H1 (cell line): ENCODE measurements around the gene ZFHX2. TPM values are rescaled to one million over a fixed set of nuclear protein-coding genes. Genes with fewer than 3 reads are reported as not detected.

ENCODE experiments used
- CTCF ChIA-PET: fragments of 300-600 bp; sonication (Branson Sonifier 250); formaldehyde crosslinking; loops from one replicate; lab custom pipeline; 2021; ENCODE audit not compliant: partially characterized antibody; lab: Charles Lee
- POLR2A ChIA-PET: fragments of 300-600 bp; sonication (Branson Sonifier 250); formaldehyde crosslinking; loops from one replicate; lab custom pipeline; 2021; ENCODE audit warnings: inconsistent platforms; ENCODE audit not compliant: partially characterized antibody; lab: Charles Lee
- DNase-seq, 2 experiments: peaks; one replicate each; pipeline versions ENCODE4 v3.0.0 to v3.0.0-alpha.2; 2010 to 2022; ENCODE audit warnings: low spot score in 2 of 2, low read depth in 1 of 2, mixed read lengths in 1 of 2
- FAIRE-seq: peaks from 2 replicates; lab custom pipeline; 2011; peaks lifted over from hg19 to GRCh38; lab: Jason Lieb, UNC
- H2AFZ ChIP-seq: 2 replicates; pipeline ENCODE4 v1.8.1; 2012; ENCODE audit warnings: low read length, inconsistent platforms
- H2AK5ac ChIP-seq: 2 replicates; pipeline ENCODE4 v1.6.1; 2013; ENCODE audit warnings: low read depth, low read length
- H2BK120ac ChIP-seq: replicated peaks from 2 replicates; pipeline ENCODE3; 2013; ENCODE audit warnings: low read depth, low read length, inconsistent platforms
- H2BK12ac ChIP-seq: 2 replicates; pipeline ENCODE4 v1.6.1; 2013; ENCODE audit warnings: low read depth, low read length
- H2BK15ac ChIP-seq: 2 replicates; pipeline ENCODE4 v1.6.1; 2013; ENCODE audit warnings: low read length
- H2BK20ac ChIP-seq: 2 replicates; pipeline ENCODE4 v1.6.1; 2013; ENCODE audit warnings: low read length
- H2BK5ac ChIP-seq: 2 replicates; pipeline ENCODE4 v1.6.1; 2013; ENCODE audit warnings: low read depth, low read length
- H3K14ac ChIP-seq: 2 replicates; pipeline ENCODE4 v1.6.1; 2013; ENCODE audit warnings: inconsistent platforms; ENCODE audit not compliant: insufficient read length
- H3K18ac ChIP-seq: 2 replicates; pipeline ENCODE4 v1.6.1; 2013; ENCODE audit warnings: low read length; ENCODE audit errors: extremely low read depth
- H3K23ac ChIP-seq: 2 replicates; pipeline ENCODE4 v1.6.1; 2013; ENCODE audit warnings: inconsistent platforms; ENCODE audit not compliant: insufficient read length
- H3K23me2 ChIP-seq: 2 replicates; pipeline ENCODE4 v1.6.1; 2013; ENCODE audit warnings: low read depth, low read length
- H3K27ac ChIP-seq: 2 replicates; pipeline ENCODE4 v1.6.1; 2011; ENCODE audit warnings: low read depth, low read length, inconsistent platforms
- H3K27me3 ChIP-seq, 4 experiments: replicated peaks in 1 of 4; 1 replicate in 1 of 4; 2 replicates in 3 of 4; pipeline versions ENCODE4 v1.6.1 to v1.8.1; 2011 to 2013; ENCODE audit warnings: low read length in 3 of 4, mild to moderate bottlenecking in 3 of 4, inconsistent platforms in 2 of 4, mixed read lengths in 2 of 4, moderate library complexity in 1 of 4; ENCODE audit not compliant: control insufficient read depth in 3 of 4, insufficient read depth in 3 of 4; ENCODE audit errors: extremely low read depth in 1 of 4
- H3K36me3 ChIP-seq, 4 experiments: 2 replicates each; pipeline versions ENCODE4 v1.6.1 to v1.8.1; 2011 to 2013; ENCODE audit warnings: mild to moderate bottlenecking in 4 of 4, low read length in 3 of 4, moderate library complexity in 2 of 4, control low read depth in 1 of 4, inconsistent platforms in 1 of 4; ENCODE audit not compliant: insufficient read depth in 4 of 4, control insufficient read depth in 2 of 4
- H3K4ac ChIP-seq: replicated peaks from 2 replicates; pipeline ENCODE3; 2013; ENCODE audit warnings: low read length, low read depth, mixed read lengths, inconsistent platforms; ENCODE audit not compliant: insufficient read length
- H3K4me1 ChIP-seq, 4 experiments: replicated peaks in 1 of 4; 1 replicate in 1 of 4; 2 replicates in 3 of 4; pipeline versions ENCODE4 v1.6.1 to v1.8.1; 2011 to 2013; ENCODE audit warnings: low read length in 3 of 4, inconsistent platforms in 2 of 4, mixed read lengths in 1 of 4; ENCODE audit not compliant: insufficient read depth in 4 of 4, control insufficient read depth in 3 of 4
- H3K4me2 ChIP-seq, 2 experiments: 2 replicates each; pipeline versions ENCODE4 v1.6.1 to v1.8.1; 2011 to 2013; ENCODE audit warnings: low read depth in 2 of 2, low read length in 2 of 2, control low read depth in 1 of 2, inconsistent platforms in 1 of 2, mild to moderate bottlenecking in 1 of 2; ENCODE audit not compliant: insufficient read depth in 1 of 2
- H3K4me3 ChIP-seq, 4 experiments: fragments of 200-600, 300-600 bp in 1 of 4; sonication (generic), shearing (Covaris generic), sonication (Bioruptor Twin) in 1 of 4; 2 replicates each; pipeline versions ENCODE4 v1.5.1 to v1.8.1; 2011 to 2016; ENCODE audit warnings: low read length in 4 of 4, low read depth in 3 of 4, control low read depth in 2 of 4, inconsistent platforms in 2 of 4, mild to moderate bottlenecking in 2 of 4, mixed read lengths in 1 of 4, moderate library complexity in 1 of 4; ENCODE audit not compliant: insufficient read depth in 2 of 4; ENCODE audit errors: extremely low read depth in 1 of 4
- H3K56ac ChIP-seq: replicated peaks from 2 replicates; pipeline ENCODE3; 2013; ENCODE audit warnings: low read depth, mild to moderate bottlenecking, mixed read lengths, low read length, inconsistent platforms; ENCODE audit not compliant: insufficient read length
- H3K79me1 ChIP-seq: 2 replicates; pipeline ENCODE4 v1.6.1; 2013; ENCODE audit warnings: low read depth, low read length, control low read depth
- H3K79me2 ChIP-seq, 2 experiments: 2 replicates each; pipeline versions ENCODE4 v1.6.1 to v1.8.1; 2012 to 2013; ENCODE audit warnings: low read length in 2 of 2, mild to moderate bottlenecking in 2 of 2, inconsistent platforms in 1 of 2; ENCODE audit not compliant: insufficient read depth in 2 of 2, control insufficient read depth in 1 of 2
- H3K9ac ChIP-seq, 4 experiments: replicated peaks in 1 of 4; 1 replicate in 1 of 4; 2 replicates in 3 of 4; pipeline versions ENCODE4 v1.6.1 to v1.8.1; 2011 to 2013; ENCODE audit warnings: low read depth in 3 of 4, low read length in 3 of 4, control low read depth in 2 of 4, mild to moderate bottlenecking in 2 of 4, moderate library complexity in 2 of 4, inconsistent platforms in 1 of 4; ENCODE audit errors: extremely low read depth in 1 of 4
- H3K9me3 ChIP-seq, 2 experiments: 2 replicates each; pipeline versions ENCODE4 v1.6.1 to v1.8.1; 2012 to 2013; ENCODE audit warnings: mild to moderate bottlenecking in 2 of 2, moderate library complexity in 2 of 2, control low read depth in 1 of 2, inconsistent platforms in 1 of 2, low read depth in 1 of 2, low read length in 1 of 2, mixed read lengths in 1 of 2; ENCODE audit not compliant: insufficient read depth in 2 of 2
- H4K20me1 ChIP-seq, 2 experiments: replicated peaks in 1 of 2; 2 replicates each; pipeline versions ENCODE3 to v1.8.1; 2011 to 2013; ENCODE audit warnings: inconsistent platforms in 2 of 2, low read length in 2 of 2, mild to moderate bottlenecking in 1 of 2; ENCODE audit not compliant: insufficient read depth in 2 of 2, control insufficient read depth in 1 of 2
- H4K5ac ChIP-seq: 2 replicates; pipeline ENCODE4 v1.6.1; 2013; ENCODE audit warnings: low read length, low read depth, mixed read lengths, inconsistent platforms; ENCODE audit not compliant: insufficient read length
- H4K8ac ChIP-seq: 2 replicates; pipeline ENCODE4 v1.8.0; 2013; ENCODE audit warnings: mild to moderate bottlenecking, moderate library complexity, low read length, inconsistent platforms; ENCODE audit not compliant: insufficient read depth; ENCODE audit errors: extremely low read depth
- H4K91ac ChIP-seq: replicated peaks from 2 replicates; pipeline ENCODE3; 2013; ENCODE audit warnings: low read length, mixed read lengths, inconsistent platforms; ENCODE audit not compliant: insufficient read length
- CHD1 ChIP-seq: IDR thresholded peaks from 2 replicates; pipeline ENCODE4 v1.6.1; 2012; ENCODE audit warnings: low read depth, low read length, improper control_type of control experiment
- KDM4A ChIP-seq: IDR thresholded peaks from one replicate; pipeline ENCODE4 v1.7.1; 2012; ENCODE audit warnings: low read depth, mild to moderate bottlenecking, moderate library complexity, low read length, inconsistent platforms; ENCODE audit not compliant: severe bottlenecking
- POLR2AphosphoS5 ChIP-seq: IDR thresholded peaks from 2 replicates; pipeline ENCODE4 v1.6.1; 2011; ENCODE audit warnings: low read depth, low read length
- WGBS, 2 experiments: shearing (Covaris generic) in 1 of 2; methylation state at CpG; one replicate each; pipeline versions ENCODE4 v1.1.6 to v1.1.7; 2013 to 2015; ENCODE audit warnings: low lambda C conversion rate in 2 of 2, mixed read lengths in 2 of 2, inconsistent platforms in 1 of 2, low coverage in 1 of 2, missing lambda C conversion rate in 1 of 2; ENCODE audit not compliant: insufficient replicate concordance in 2 of 2, insufficient coverage in 1 of 2, insufficient read length in 1 of 2; ENCODE audit errors: extremely low coverage in 1 of 2, missing lambda C conversion rate in 1 of 2; 5-methylcytosine and 5-hydroxymethylcytosine counted together
- polyA plus RNA-seq, 7 experiments: library from polyadenylated mRNA; depleted of rRNA in 3 of 7; stranded (reverse) in 5 of 7; unstranded in 2 of 7; fragments of >200 nt in 5 of 7; fragments of 200-250 nt in 2 of 7; gene quantifications; 1 replicate in 5 of 7; 2 replicates in 1 of 7; 4 replicates in 1 of 7; pipeline versions ENCODE4 v1.2.1 to v1.2.3, GENCODE V29; 2011 to 2013; ENCODE audit warnings: missing spikeins in 2 of 7, mixed read lengths in 2 of 7
- total RNA-seq: library from RNA; stranded (reverse); fragmentation: NEBNext Ultra II Directional; extraction: Animal tissue kit (Norgen Biotek cat#: 25700); gene quantifications from 2 replicates; pipeline ENCODE4 v1.2.1, GENCODE V29; 2021

ZFHX2 gene
- total and polyA plus RNA-seq, 2 of the 8 experiments (the other 6 are each of a cell fraction or from before 2014, with no cell fraction given) = 2.7 to 27.0 TPM

DNA sequence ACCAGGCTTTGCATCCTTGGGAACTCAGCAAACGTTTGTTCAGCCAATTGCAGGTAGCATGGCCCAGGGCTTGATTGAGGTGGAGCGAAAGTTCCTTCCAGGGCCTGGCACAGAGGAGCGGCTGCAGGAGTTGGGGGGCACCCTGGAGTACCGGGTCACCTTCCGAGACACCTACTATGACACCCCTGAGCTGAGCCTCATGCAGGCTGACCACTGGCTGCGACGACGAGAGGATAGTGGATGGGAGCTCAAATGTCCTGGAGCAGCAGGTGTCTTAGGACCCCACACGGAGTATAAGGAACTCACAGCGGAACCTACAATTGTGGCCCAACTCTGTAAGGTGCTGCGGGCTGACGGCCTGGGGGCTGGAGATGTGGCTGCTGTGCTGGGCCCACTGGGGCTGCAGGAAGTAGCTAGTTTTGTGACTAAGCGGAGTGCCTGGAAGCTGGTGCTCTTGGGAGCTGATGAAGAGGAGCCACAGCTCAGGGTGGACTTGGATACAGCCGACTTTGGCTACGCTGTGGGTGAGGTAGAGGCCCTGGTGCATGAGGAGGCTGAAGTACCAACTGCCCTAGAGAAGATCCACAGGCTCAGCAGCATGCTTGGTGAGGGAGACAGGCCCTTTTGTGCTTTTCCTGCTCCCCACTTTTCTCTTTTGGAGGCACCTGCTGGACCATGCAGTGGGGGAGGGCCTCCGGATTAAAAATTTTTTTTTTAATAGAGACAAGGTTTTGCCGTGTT lies 5.3 kb upstream of the ZFHX2 start:
- H4K20me1 ChIP-seq = peaks cover 0 to 3% of the 10 kb centered on the region in 2 experiments
- H2AK5ac ChIP-seq = no peak overlapping the region
- peaks cover 7% of the 10 kb centered on the region for H3K23me2 ChIP-seq
- TF ChIP-seq CHD1 (no peak), POLR2AphosphoS5 (0 out of 2 replicates have a peak, but pooled peaks have one; percentile 40), KDM4A (no peak)
- peak overlapping the region; percentile 34 for H4K91ac ChIP-seq
- peak overlapping the region; percentile 56 to 87 (median 80) for H3K4me3 ChIP-seq
- H3K4me1 ChIP-seq = peaks cover 0 to 17% (median 10%) of the 10 kb centered on the region in 4 experiments; a peak in 6 of 7 replicates
- H3K79me1 ChIP-seq = 0 out of 2 replicates have a peak, but pooled peaks cover 7% of the 10 kb centered on the region
- peak overlapping the region; percentile 64; the same call in 1 of the 2 replicates for H4K8ac ChIP-seq
- peak overlapping the region; percentile 93 for H2BK5ac ChIP-seq
- H3K27me3 ChIP-seq = no peaks in the 10 kb centered on the region
- peak overlapping the region; percentile 80 to 93 for H3K4me2 ChIP-seq
- no peak overlapping the region for H2BK15ac ChIP-seq
- H3K14ac ChIP-seq = no peak overlapping the region
- FAIRE-seq (no peak), DNase-seq (no peak)
- H2AFZ ChIP-seq = no peak overlapping the region
- H3K27ac ChIP-seq = no peak overlapping the region
- no peaks in the 10 kb centered on the region for H3K9me3 ChIP-seq
- POLR2A ChIA-PET = interaction anchor here (1.3 to 52.7 kb wide), 4 partner anchors 10 to 78 kb away, joined by 4 to 1523 read pairs (median 492); partner anchors contain the start of genes AP1G2, NGDN and ZFHX2
- H2BK20ac ChIP-seq = no peak overlapping the region
- CTCF ChIA-PET = interaction anchor here (0.6 to 70.5 kb wide), 6 partner anchors 29 to 228 kb away, joined by 3 to 2092 read pairs (median 32); partner anchors contain the start of gene NGDN
- H2BK12ac ChIP-seq = peak overlapping the region; percentile 39; the same call in 1 of the 2 replicates
- H3K9ac ChIP-seq = peak overlapping the region in 1 of 4 experiments; percentile 37; a peak in 2 of 7 replicates
- H4K5ac ChIP-seq = no peak overlapping the region
- H3K23ac ChIP-seq = no peak overlapping the region
- H2BK120ac ChIP-seq = no peak overlapping the region
- H3K79me2 ChIP-seq = peaks cover 0 to 19% of the 10 kb centered on the region in 2 experiments; a peak in 2 of 4 replicates
- no peak overlapping the region for H3K18ac ChIP-seq
- H3K56ac ChIP-seq = no peak overlapping the region
- peaks cover 5 to 26% (median 10%) of the 10 kb centered on the region in 4 experiments; a peak in 7 of 8 replicates for H3K36me3 ChIP-seq
- peak overlapping the region; percentile 82 for H3K4ac ChIP-seq
- 67% methylated on average over 17 of the region's 17 CpGs; no CpG with 5 or more reads in 1 of the 2 experiments for WGBS, 2 experiments
